Glutamatergic neuron (in vitro differentiated cells): ENCODE measurements around the gene MATN4. TPM values are rescaled to one million over a fixed set of nuclear protein-coding genes. Genes with fewer than 3 reads are reported as not detected.

ENCODE experiments used
- DNase-seq: peaks from one replicate; pipeline ENCODE4 v3.0.0; 2022
- H3K27ac Mint-ChIP-seq: one replicate; pipeline ENCODE4 v1.8.0; 2020; ENCODE audit warnings: mild to moderate bottlenecking, mixed read lengths, inconsistent platforms; ENCODE audit not compliant: unreplicated experiment
- H3K27me3 Mint-ChIP-seq: one replicate; pipeline ENCODE4 v1.8.0; 2020; ENCODE audit warnings: mild to moderate bottlenecking, moderate library complexity, mixed read lengths, inconsistent platforms; ENCODE audit not compliant: unreplicated experiment
- H3K36me3 Mint-ChIP-seq: one replicate; pipeline ENCODE4 v1.8.0; 2020; ENCODE audit warnings: mild to moderate bottlenecking, mixed read lengths, inconsistent platforms; ENCODE audit not compliant: unreplicated experiment
- H3K4me1 Mint-ChIP-seq: one replicate; pipeline ENCODE4 v1.8.0; 2020; ENCODE audit warnings: mild to moderate bottlenecking, low read depth, mixed read lengths, inconsistent platforms; ENCODE audit not compliant: unreplicated experiment
- H3K4me3 Mint-ChIP-seq: one replicate; pipeline ENCODE4 v1.8.0; 2020; ENCODE audit warnings: mild to moderate bottlenecking, mixed read lengths, inconsistent platforms; ENCODE audit not compliant: unreplicated experiment
- H3K9me3 Mint-ChIP-seq: one replicate; pipeline ENCODE4 v1.8.0; 2020; ENCODE audit warnings: mild to moderate bottlenecking, moderate library complexity, mixed read lengths, inconsistent platforms; ENCODE audit not compliant: unreplicated experiment
- total RNA-seq: library from RNA; stranded (reverse); fragmentation: NEBNext Ultra II Directional; extraction: Animal tissue kit (Norgen Biotek cat#: 25700); gene quantifications from one replicate; pipeline ENCODE4 v1.2.1, GENCODE V29; 2021; ENCODE audit not compliant: unreplicated experiment
- TF ChIP-seq, protein P1 (sequence below): fragments of 200-600 bp; sonication (generic); IDR thresholded peaks from one replicate; pipeline ENCODE4 v1.5.0; 2021; ENCODE audit not compliant: partially characterized antibody, unreplicated experiment

Gene MATN4
- total RNA-seq, 1 donor from 2014 or later, result not detected

DNA sequence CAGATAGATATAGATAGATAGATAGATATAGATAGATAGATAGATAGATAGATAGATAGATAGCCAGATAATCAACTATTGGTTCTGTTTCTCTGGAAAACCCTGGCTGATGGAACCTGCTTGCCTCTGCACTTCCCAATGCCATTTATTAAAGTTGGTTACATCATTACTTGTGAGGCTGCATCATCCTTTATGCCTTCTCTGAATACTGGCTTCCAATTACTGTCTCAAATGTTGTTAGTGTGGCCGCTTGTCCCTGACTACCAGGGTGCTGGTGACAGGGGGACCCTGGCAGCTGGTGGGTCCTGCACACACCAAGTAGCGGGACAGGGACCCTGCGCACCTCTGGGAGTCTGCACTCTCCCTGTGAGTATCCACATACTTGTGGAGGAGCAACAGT is 49.8 kb downstream of the MATN4 start:
- Mint-ChIP-seq H3K36me3 (no peaks in the 10 kb centered on the region), H3K9me3 (no peaks in the 10 kb centered on the region), H3K27ac (no peak overlapping the region), H3K4me1 (no peaks in the 10 kb centered on the region), H3K4me3 (no peak overlapping the region), H3K27me3 (no peaks in the 10 kb centered on the region)
- TF ChIP-seq, protein P1, sequence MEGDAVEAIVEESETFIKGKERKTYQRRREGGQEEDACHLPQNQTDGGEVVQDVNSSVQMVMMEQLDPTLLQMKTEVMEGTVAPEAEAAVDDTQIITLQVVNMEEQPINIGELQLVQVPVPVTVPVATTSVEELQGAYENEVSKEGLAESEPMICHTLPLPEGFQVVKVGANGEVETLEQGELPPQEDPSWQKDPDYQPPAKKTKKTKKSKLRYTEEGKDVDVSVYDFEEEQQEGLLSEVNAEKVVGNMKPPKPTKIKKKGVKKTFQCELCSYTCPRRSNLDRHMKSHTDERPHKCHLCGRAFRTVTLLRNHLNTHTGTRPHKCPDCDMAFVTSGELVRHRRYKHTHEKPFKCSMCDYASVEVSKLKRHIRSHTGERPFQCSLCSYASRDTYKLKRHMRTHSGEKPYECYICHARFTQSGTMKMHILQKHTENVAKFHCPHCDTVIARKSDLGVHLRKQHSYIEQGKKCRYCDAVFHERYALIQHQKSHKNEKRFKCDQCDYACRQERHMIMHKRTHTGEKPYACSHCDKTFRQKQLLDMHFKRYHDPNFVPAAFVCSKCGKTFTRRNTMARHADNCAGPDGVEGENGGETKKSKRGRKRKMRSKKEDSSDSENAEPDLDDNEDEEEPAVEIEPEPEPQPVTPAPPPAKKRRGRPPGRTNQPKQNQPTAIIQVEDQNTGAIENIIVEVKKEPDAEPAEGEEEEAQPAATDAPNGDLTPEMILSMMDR, result no peak
- no peak for DNase-seq

DNA sequence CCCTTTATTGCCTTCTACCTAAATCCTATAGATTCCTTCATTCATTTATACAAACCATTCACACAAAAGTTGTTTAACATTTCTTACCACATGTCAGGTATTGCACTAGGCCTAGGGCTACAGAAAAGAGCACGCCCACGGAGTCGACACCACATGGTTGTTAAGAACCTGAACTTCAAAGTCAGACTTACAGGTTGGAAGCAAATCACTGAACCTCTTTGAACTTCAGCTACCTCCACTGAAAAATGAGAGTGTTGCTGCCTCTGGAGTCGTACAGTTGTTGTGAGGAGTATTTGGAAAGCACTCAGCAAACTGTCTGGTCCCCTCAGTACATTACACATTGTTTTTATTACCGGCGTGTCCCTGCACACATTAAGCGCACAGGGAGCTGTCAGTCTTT is 50.4 kb downstream of the MATN4 start:
- TF ChIP-seq, protein P1, result no peak
- no peak overlapping the region for H3K4me3 Mint-ChIP-seq
- no peaks in the 10 kb centered on the region for H3K27me3 Mint-ChIP-seq
- H3K4me1 Mint-ChIP-seq, result no peaks in the 10 kb centered on the region
- no peaks in the 10 kb centered on the region for H3K36me3 Mint-ChIP-seq
- H3K27ac Mint-ChIP-seq, result no peak overlapping the region
- H3K9me3 Mint-ChIP-seq, result no peaks in the 10 kb centered on the region
- no peak for DNase-seq

DNA sequence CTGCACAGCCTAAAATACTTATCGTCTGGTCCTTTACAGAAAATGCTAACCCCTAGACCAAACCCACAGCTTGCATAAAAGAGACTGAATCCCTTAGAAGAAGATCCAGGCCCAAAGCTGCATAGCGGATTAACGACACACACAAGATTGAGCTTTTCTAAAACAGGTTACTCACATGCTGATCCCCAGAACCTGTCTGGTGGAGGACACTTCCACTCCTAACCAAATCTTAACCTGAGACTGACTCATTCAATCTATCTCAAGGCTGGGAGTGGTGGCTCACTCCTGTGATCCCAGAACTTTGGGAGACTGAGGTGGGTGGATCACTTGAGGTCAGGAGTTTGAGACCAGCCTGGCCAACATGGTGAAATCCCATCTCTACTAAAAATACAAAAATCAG is 50.9 kb downstream of the MATN4 start:
- Mint-ChIP-seq H3K27me3 (no peaks in the 10 kb centered on the region), H3K4me3 (no peak overlapping the region), H3K36me3 (no peaks in the 10 kb centered on the region), H3K27ac (no peak overlapping the region), H3K9me3 (no peaks in the 10 kb centered on the region), H3K4me1 (no peaks in the 10 kb centered on the region)
- DNase-seq, result no peak
- TF ChIP-seq, protein P1, result no peak

DNA sequence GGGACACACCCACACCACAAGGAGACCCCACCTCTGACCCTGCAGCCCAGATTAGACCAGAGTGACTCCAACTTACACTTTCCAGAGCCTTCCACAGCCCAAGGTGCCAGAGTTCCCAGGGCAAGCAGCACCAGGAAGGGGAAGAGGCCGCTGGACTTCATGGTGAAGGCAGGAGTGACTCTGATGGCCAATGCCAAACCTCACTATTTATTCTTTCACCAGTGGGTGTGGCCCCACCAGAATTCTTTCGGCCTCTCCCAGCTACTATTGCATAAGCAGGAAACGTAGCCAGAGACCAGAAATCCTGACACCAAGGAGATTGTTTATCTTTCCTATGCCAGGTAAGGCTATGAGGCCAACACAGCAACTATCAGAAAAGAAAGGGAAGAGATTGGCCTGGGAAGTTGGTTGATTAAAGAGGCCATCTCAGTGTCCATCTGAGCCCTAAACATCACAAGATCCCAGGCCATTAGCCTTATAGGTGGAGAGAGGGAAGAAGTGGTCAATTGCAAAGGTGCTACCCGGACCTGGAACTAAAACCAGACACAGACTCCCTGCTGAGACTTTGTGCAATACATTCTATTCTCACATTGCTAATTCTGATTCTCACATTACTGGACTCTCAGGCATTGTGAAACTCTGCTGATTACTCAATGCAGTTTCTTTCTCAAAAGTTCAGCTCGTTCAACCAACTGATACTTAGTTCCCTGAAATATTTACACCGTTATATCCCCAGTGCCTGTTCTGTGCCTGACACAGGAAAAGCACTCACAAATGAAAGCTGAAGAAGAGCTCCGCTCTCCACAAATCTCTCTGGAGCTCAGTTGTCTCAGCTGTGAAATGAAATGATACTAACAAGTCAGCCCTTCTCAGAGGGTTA is 53.5 kb downstream of the MATN4 start, which contains the start of gene SLPI:
SLPI (minus strand) TSS at position 182 of the 880 bp plus-strand sequence; CDS start at position 161, 21 bp downstream.
- H3K4me1 Mint-ChIP-seq, result no peaks in the 10 kb centered on the region
- no peaks in the 10 kb centered on the region for H3K27me3 Mint-ChIP-seq
- DNase-seq, result no peak
- H3K36me3 Mint-ChIP-seq, result no peaks in the 10 kb centered on the region
- H3K9me3 Mint-ChIP-seq, result no peaks in the 10 kb centered on the region
- no peak within 1 kb of the TSS for H3K4me3 Mint-ChIP-seq
- TF ChIP-seq, protein P1, result no peak
- no peak within 1 kb of the TSS for H3K27ac Mint-ChIP-seq

DNA sequence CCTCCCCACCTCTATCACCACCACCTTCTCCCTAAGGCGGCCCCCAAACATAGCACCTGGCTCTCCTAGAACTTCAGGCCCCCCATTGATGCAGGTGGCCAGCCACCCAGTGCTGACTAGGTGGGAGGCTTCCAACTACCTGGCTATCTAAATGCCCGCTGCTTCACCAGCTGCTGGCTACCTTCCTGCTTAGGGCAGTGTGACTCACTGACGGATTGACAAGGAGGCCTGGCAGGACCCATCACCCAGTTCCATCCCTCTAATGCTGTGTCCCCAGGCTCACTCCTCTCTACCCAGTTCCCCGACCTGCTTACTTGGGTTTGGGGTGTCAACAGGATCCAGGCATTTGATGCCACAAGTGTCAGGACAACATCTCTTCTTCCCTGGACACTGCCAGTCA is 54.8 kb downstream of the MATN4 start:
- Mint-ChIP-seq H3K4me1 (no peaks in the 10 kb centered on the region), H3K27me3 (no peaks in the 10 kb centered on the region)

More for the DNA sequence above, 54.8 kb downstream of the MATN4 start:
- Mint-ChIP-seq H3K36me3 (no peaks in the 10 kb centered on the region), H3K4me3 (no peak overlapping the region), H3K27ac (no peak overlapping the region), H3K9me3 (no peaks in the 10 kb centered on the region)
- no peak for DNase-seq
- TF ChIP-seq, protein P1, result no peak
